ENCODE measurements around the gene PDCD2L. TPM values are rescaled to one million over a fixed set of nuclear protein-coding genes. Genes with fewer than 3 reads are reported as not detected.

The PDCD2L gene
- total RNA-seq, 1 experiment from 2014 or later = 31.5 TPM

DNA sequence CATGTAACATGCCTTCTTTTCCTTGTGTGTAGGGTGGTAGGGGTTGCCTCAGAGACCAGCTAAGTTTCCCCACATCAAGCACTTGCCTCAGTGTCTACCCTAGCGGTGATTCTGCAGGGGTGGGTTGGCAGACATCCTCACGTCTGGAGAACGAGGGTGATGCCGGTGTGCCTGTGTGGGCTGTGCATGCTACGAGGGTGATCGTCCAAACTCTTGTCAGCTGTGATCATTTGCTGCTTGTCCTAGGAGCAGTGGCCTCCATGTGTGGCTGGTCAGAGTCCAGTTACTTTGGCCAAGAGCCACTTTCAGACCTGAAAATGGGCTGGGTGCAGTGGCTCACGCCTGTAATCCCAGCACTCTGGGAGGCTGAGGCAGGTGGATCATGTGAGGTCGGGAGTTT, 34.1 kb upstream of the PDCD2L start:
- H3K4me2 ChIP-seq (ENCODE audit: low read length) = no peak overlapping the region
- DNase-seq (no peak), ATAC-seq (no peak)
- H3F3A ChIP-seq (ENCODE audit: low read length, unreplicated experiment) = no peaks in the 10 kb centered on the region
- no TSS peak for BruUV-seq (replicated peaks)
- ChIA-PET CTCF (no interaction called here), POLR2A (ENCODE audit: unreplicated experiment) (no interaction called here)
- H3K27me3 ChIP-seq (ENCODE audit: low read length) = no peaks in the 10 kb centered on the region
- no peak overlapping the region for H3K27ac ChIP-seq (ENCODE audit: low read length)
- H3K9me3 ChIP-seq (ENCODE audit: low read length) = no peaks in the 10 kb centered on the region
- H3K4me3 ChIP-seq (ENCODE audit: low read length) = no peak overlapping the region
- no peak overlapping the region for H2AFZ ChIP-seq (ENCODE audit: low read length)
- TF ChIP-seq EZH2 (IDR thresholded peaks at IDR 0.05; ENCODE audit: low read length, unreplicated experiment) = no peak
- TF ChIP-seq CTCF (conservative IDR thresholded peaks at IDR 0.05; ENCODE audit: low read depth, low read length) = no peak
- TF ChIP-seq EZH2phosphoT487 (IDR thresholded peaks at IDR 0.05; ENCODE audit: borderline replicate concordance, low read length) = no peak
- peaks cover 57% of the 10 kb centered on the region for H3K79me2 ChIP-seq (ENCODE audit: low read length)
- peaks cover 15% of the 10 kb centered on the region for H3K4me1 ChIP-seq (ENCODE audit: insufficient read depth, low read length)
- no peaks in the 10 kb centered on the region for H3K9me2 ChIP-seq (replicated peaks; ENCODE audit: low read length)
- intact Hi-C loops (cut with micrococcal nuclease) = no loop called here
- peaks cover 30% of the 10 kb centered on the region for H3K36me3 ChIP-seq (ENCODE audit: low read depth, low read length)
- peaks cover 21% of the 10 kb centered on the region; the same call in 1 of the 2 replicates for H4K20me1 ChIP-seq (ENCODE audit: low read length)
- H3K9ac ChIP-seq (ENCODE audit: low read length) = no peak overlapping the region

GRCh38 chr19:34370983-34371382, 33.2 kb upstream of the PDCD2L start:
- TF ChIP-seq EZH2 (IDR thresholded peaks at IDR 0.05; ENCODE audit: low read length, unreplicated experiment) = no peak
- TF ChIP-seq CTCF (conservative IDR thresholded peaks at IDR 0.05; ENCODE audit: low read depth, low read length) = no peak
- no peak for TF ChIP-seq EZH2phosphoT487 (IDR thresholded peaks at IDR 0.05; ENCODE audit: borderline replicate concordance, low read length)
- Histone ChIP-seq H3K9me2 (replicated peaks; ENCODE audit: low read length) (no peaks in the 10 kb centered on the region), H3K4me3 (ENCODE audit: low read length) (no peak overlapping the region), H3K4me2 (ENCODE audit: low read length) (no peak overlapping the region), H3K27me3 (ENCODE audit: low read length) (no peaks in the 10 kb centered on the region), H3K36me3 (ENCODE audit: low read depth, low read length) (peaks cover 34% of the 10 kb centered on the region), H4K20me1 (ENCODE audit: low read length) (peaks cover 19% of the 10 kb centered on the region; the same call in 1 of the 2 replicates), H3K9me3 (ENCODE audit: low read length) (no peaks in the 10 kb centered on the region), H3F3A (ENCODE audit: low read length, unreplicated experiment) (no peaks in the 10 kb centered on the region), H3K79me2 (ENCODE audit: low read length) (peaks cover 51% of the 10 kb centered on the region), H3K4me1 (ENCODE audit: insufficient read depth, low read length) (peaks cover 15% of the 10 kb centered on the region), H2AFZ (ENCODE audit: low read length) (no peak overlapping the region), H3K9ac (ENCODE audit: low read length) (no peak overlapping the region), H3K27ac (ENCODE audit: low read length) (no peak overlapping the region)
- POLR2A ChIA-PET (ENCODE audit: unreplicated experiment) = no interaction called here
- intact Hi-C loops (cut with micrococcal nuclease) = no loop called here
- CTCF ChIA-PET = no interaction called here
- ATAC-seq = no peak
- no peak for DNase-seq
- no TSS peak for BruUV-seq (replicated peaks)

- DNase-seq (no peak), ATAC-seq (no peak)
- ChIA-PET POLR2A (ENCODE audit: unreplicated experiment) (no interaction called here), CTCF (no interaction called here)
- H3K9me3 ChIP-seq (ENCODE audit: low read length) = no peaks in the 10 kb centered on the region
- no peak overlapping the region for H3K9ac ChIP-seq (ENCODE audit: low read length)
- no peak overlapping the region for H3K4me2 ChIP-seq (ENCODE audit: low read length)
- H2AFZ ChIP-seq (ENCODE audit: low read length) = no peak overlapping the region
- H3K27me3 ChIP-seq (ENCODE audit: low read length) = no peaks in the 10 kb centered on the region
- peaks cover 24% of the 10 kb centered on the region for H3K79me2 ChIP-seq (ENCODE audit: low read length)
- H4K20me1 ChIP-seq (ENCODE audit: low read length) = no peaks in the 10 kb centered on the region
- no peaks in the 10 kb centered on the region for H3K4me1 ChIP-seq (ENCODE audit: insufficient read depth, low read length)
- H3K9me2 ChIP-seq (replicated peaks; ENCODE audit: low read length) = no peaks in the 10 kb centered on the region
- intact Hi-C loops (cut with micrococcal nuclease) = no loop called here
- BruUV-seq (replicated peaks) = no TSS peak
- H3K4me3 ChIP-seq (ENCODE audit: low read length) = no peak overlapping the region
- H3K27ac ChIP-seq (ENCODE audit: low read length) = no peak overlapping the region
- H3F3A ChIP-seq (ENCODE audit: low read length, unreplicated experiment) = no peaks in the 10 kb centered on the region
- H3K36me3 ChIP-seq (ENCODE audit: low read depth, low read length) = peaks cover 24% of the 10 kb centered on the region
- TF ChIP-seq CTCF (conservative IDR thresholded peaks at IDR 0.05; ENCODE audit: low read depth, low read length) (no peak), EZH2phosphoT487 (IDR thresholded peaks at IDR 0.05; ENCODE audit: borderline replicate concordance, low read length) (no peak), EZH2 (IDR thresholded peaks at IDR 0.05; ENCODE audit: low read length, unreplicated experiment) (no peak)
Observed at GRCh38 chr19:34373601-34374288, 30.5 kb upstream of the PDCD2L start.

Measured in PC-3 (cell line).